Small intestine (tissue), 16 donors: ENCODE data around the gene CISTR. TPM values are rescaled to one million over a fixed set of nuclear protein-coding genes. Genes with fewer than 3 reads are reported as not detected.

Experiments
- DNase-seq, 2 donors: peaks; one replicate each; pipeline versions ENCODE4 v3.0.0 to v3.0.0-alpha.2; 2013
- FAIRE-seq: peaks from 2 replicates; lab custom pipeline; 2012; peaks lifted over from hg19 to GRCh38; lab: Jason Lieb, UNC
- H3K27ac ChIP-seq, 3 donors: one replicate each; pipeline ENCODE4 v1.5.1; 2013; ENCODE audit warnings: low read length in 2 of 3, mild to moderate bottlenecking in 2 of 3, control low read depth in 1 of 3, inconsistent platforms in 1 of 3, low read depth in 1 of 3, moderate library complexity in 1 of 3
- H3K27me3 ChIP-seq, 3 donors: one replicate each; pipeline ENCODE4 v1.6.1; 2013; ENCODE audit warnings: low read length in 3 of 3, inconsistent platforms in 1 of 3; ENCODE audit not compliant: control insufficient read depth in 3 of 3, insufficient read depth in 3 of 3
- H3K36me3 ChIP-seq, 3 donors: one replicate each; pipeline ENCODE4 v1.6.1; 2013; ENCODE audit warnings: low read length in 3 of 3, inconsistent platforms in 1 of 3, low read depth in 1 of 3, mild to moderate bottlenecking in 1 of 3, moderate library complexity in 1 of 3; ENCODE audit not compliant: control insufficient read depth in 3 of 3, insufficient read depth in 2 of 3
- H3K4me1 ChIP-seq, 3 donors: one replicate each; pipeline ENCODE4 v1.6.1; 2013; ENCODE audit warnings: low read length in 2 of 3, inconsistent platforms in 1 of 3, low read depth in 1 of 3, mild to moderate bottlenecking in 1 of 3, moderate library complexity in 1 of 3; ENCODE audit not compliant: control insufficient read depth in 3 of 3, insufficient read depth in 2 of 3
- H3K4me3 ChIP-seq, 3 donors: one replicate each; pipeline ENCODE4 v1.5.1; 2013; ENCODE audit warnings: low read length in 3 of 3, control low read depth in 1 of 3, inconsistent platforms in 1 of 3, low read depth in 1 of 3, mild to moderate bottlenecking in 1 of 3, moderate library complexity in 1 of 3
- H3K9me3 ChIP-seq, 2 donors: one replicate each; pipeline ENCODE4 v1.6.1; 2013; ENCODE audit warnings: low read depth in 1 of 2, low read length in 1 of 2; ENCODE audit not compliant: control insufficient read depth in 2 of 2, insufficient read depth in 1 of 2
- WGBS, 3 donors: extraction: QIAGEN DNeasy Blood & Tissue Kit; methylation state at CpG; one replicate each; pipeline ENCODE4 v1.1.7; 2013; 5-methylcytosine and 5-hydroxymethylcytosine counted together
- long read RNA-seq, 10 donors: transcript quantifications; one replicate each; lab custom pipeline, GENCODE V29; 2026
- polyA plus RNA-seq, 4 donors: library from polyadenylated mRNA; stranded (reverse) in 3 of 4; unstranded in 1 of 4; fragments of 200-250 nt in 3 of 4; fragments of 120-200 nt in 1 of 4; gene quantifications; one replicate each; pipeline versions ENCODE4 v1.2.1 to v1.2.3, GENCODE V29; 2013
- donor health status: healthy with polysubstance abuse.
- donor health status: control.
- donor health status: control.
- donor health status: Bipolar disorder and iron deficiency.
- donor health status: healthy.

The CISTR gene
- polyA plus RNA-seq: not detected
- long read RNA-seq, donor 1: 0 reads
- long read RNA-seq, donor 2: 0 reads
- long read RNA-seq, donor 3: 0 reads
- long read RNA-seq, donor 4: 0 reads
- long read RNA-seq, donor 5: 0 reads
- long read RNA-seq, donor 6: 0 reads
- long read RNA-seq, donor 7: 0 reads
- long read RNA-seq, donor 8: 0 reads
- long read RNA-seq, donor 9: 0 reads
- long read RNA-seq, donor 10: 0 reads

DNA sequence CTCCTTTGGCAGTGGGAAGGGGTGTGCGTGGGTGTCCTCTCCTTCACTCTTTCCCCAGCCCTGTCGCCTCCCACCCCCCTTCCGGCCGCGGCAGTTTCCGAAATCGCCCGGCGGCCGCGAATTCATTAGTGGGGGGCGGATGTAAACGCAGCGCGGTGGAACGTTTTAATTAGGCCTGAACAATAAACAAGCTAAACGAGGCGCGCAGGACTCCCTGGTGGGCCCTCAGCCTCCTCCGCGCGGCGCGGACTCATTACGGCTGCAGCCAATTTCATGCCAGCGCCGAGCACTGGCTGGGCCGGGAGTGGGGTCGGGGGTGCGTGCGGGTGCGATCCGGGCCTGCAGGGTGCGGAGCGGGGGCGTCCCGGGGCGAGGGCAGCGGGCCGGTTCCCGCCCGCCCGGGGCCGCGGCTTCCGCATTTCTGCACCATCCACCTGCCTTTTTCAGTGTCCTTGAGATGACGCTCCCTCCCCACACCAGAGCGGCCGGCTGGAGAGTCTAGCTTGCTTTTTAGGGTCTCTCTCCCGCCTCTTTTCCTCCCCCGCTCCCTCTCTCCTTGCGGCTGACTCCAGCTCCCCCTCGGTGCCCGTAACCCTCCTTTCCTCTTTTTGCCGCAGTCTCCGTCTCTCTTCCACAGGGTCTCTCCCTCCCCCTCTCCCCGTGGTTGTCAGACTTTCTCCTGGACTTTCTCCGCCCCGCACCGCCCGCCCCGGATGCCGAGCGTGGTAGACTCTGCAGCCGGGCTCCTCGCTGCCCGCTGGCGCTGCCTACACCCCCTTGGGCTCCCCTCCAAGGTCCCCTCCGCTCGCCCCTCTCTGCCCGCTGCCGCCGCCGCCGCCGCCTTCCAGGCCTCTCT lies at the start of gene CISTR:
Gene CISTR (minus strand): TSS at position 644 of the 856 bp plus-strand sequence.
- H3K4me3 ChIP-seq: peak within 1 kb of the TSS in 2 of 3 donors; percentile 39 to 52

GRCh38 chr12:53798575-53798974 lies 46.8 kb upstream of the CISTR start:
- no peaks in the 10 kb centered on the region for H3K36me3 ChIP-seq
- DNase-seq: no peak
- no peak overlapping the region for H3K27ac ChIP-seq
- WGBS, 3 donors: 25 to 58% (median 33%) methylated on average over 2 of the region's 2 CpGs
- no peak overlapping the region for H3K4me3 ChIP-seq
- H3K27me3 ChIP-seq: peaks cover 0 to 61% (median 9%) of the 10 kb centered on the region in 3 donors
- no peaks in the 10 kb centered on the region for H3K9me3 ChIP-seq
- no peak for FAIRE-seq
- H3K4me1 ChIP-seq: no peaks in the 10 kb centered on the region

More for the DNA sequence above, at the start of gene CISTR:
- H3K4me1 ChIP-seq: peaks cover 0 to 10% (median 0%) of the 10 kb centered on the region in 3 donors
- FAIRE-seq (no peak), DNase-seq (peak in 1 of 2 donors; percentile 47)
- H3K27me3 ChIP-seq: peaks cover 10 to 97% (median 36%) of the 10 kb centered on the region in 3 donors
- no peaks in the 10 kb centered on the region for H3K9me3 ChIP-seq
- H3K27ac ChIP-seq: no peak within 1 kb of the TSS
- H3K36me3 ChIP-seq: no peaks in the 10 kb centered on the region
- WGBS, 3 donors: 1 to 4% (median 2%) methylated on average over 66 to 76 of the region's 76 CpGs

GRCh38 chr12:53795927-53796326 lies 44.1 kb upstream of the CISTR start:
- peaks cover 0 to 49% (median 7%) of the 10 kb centered on the region in 3 donors for H3K27me3 ChIP-seq
- no peak for FAIRE-seq
- no peak overlapping the region for H3K4me3 ChIP-seq
- 47 to 58% (median 50%) methylated on average over 6 of the region's 6 CpGs for WGBS, 3 donors
- H3K4me1 ChIP-seq: no peaks in the 10 kb centered on the region
- no peaks in the 10 kb centered on the region for H3K36me3 ChIP-seq
- no peak overlapping the region for H3K27ac ChIP-seq
- no peak for DNase-seq
- H3K9me3 ChIP-seq: no peaks in the 10 kb centered on the region

DNA sequence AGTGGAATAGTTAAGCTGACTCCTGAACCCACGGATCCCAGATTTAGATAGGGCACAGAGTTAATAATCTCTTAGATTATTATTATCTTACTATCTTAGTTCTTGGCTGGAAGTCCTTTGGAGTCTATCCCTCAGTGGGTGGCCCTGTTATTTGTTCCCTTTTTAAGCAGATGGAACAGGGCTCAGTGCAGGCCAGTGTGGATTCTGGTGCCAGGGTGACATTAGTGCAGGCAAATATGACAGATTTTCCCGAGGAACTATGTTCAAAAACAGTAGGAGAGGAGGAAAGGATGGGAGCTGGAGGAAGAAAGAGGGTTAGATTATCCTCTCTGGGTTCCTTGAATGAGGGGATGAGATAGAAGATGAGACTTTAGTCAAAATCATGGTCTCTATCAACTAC lies 41.4 kb upstream of the CISTR start:
- Histone ChIP-seq H3K4me1 (no peaks in the 10 kb centered on the region), H3K27me3 (peaks cover 0 to 48% (median 7%) of the 10 kb centered on the region in 3 donors), H3K9me3 (no peaks in the 10 kb centered on the region), H3K36me3 (no peaks in the 10 kb centered on the region), H3K4me3 (no peak overlapping the region), H3K27ac (no peak overlapping the region)
- no peak for FAIRE-seq
- DNase-seq: no peak
- WGBS, 3 donors: 26 to 62% (median 51%) methylated on average over 2 of the region's 2 CpGs

- Histone ChIP-seq H3K4me3 (no peak overlapping the region), H3K36me3 (no peaks in the 10 kb centered on the region), H3K27ac (no peak overlapping the region), H3K4me1 (no peaks in the 10 kb centered on the region), H3K27me3 (peaks cover 0 to 43% (median 5%) of the 10 kb centered on the region in 3 donors), H3K9me3 (no peaks in the 10 kb centered on the region)
- DNase-seq (peak; percentile 11 to 51), FAIRE-seq (no peak)
- WGBS, 3 donors: 0 to 3% (median 3%) methylated on average over 1 of the region's 1 CpG
Observed at GRCh38 chr12:53791735-53792326, 40.1 kb upstream of the CISTR start.

DNA sequence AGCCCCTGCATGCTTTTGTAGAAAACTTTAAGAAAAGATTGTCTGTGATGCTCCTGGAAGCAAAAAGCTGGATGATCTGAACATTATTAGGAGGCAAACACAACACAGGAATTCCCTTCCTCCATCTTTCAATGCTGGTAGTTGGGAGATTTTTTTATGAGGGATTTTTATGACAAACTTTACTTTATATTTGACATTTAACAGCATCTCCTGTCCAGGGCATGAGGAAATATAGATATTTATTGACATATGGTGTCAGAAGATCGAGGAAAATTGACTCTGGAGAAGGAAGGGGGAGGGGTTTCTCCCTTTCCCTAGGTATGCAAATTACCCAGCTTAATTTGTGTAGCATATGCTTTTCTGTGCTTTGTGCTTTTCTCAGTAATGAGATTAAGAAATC lies 37.8 kb upstream of the CISTR start:
- no peaks in the 10 kb centered on the region for H3K4me1 ChIP-seq
- DNase-seq (no peak), FAIRE-seq (no peak)
- WGBS, 3 donors: 8 to 23% (median 13%) methylated on average over 1 of the region's 1 CpG
- no peaks in the 10 kb centered on the region for H3K9me3 ChIP-seq
- H3K27me3 ChIP-seq: peaks cover 0 to 39% (median 0%) of the 10 kb centered on the region in 3 donors
- no peaks in the 10 kb centered on the region for H3K36me3 ChIP-seq
- H3K4me3 ChIP-seq: no peak overlapping the region
- no peak overlapping the region for H3K27ac ChIP-seq

DNA sequence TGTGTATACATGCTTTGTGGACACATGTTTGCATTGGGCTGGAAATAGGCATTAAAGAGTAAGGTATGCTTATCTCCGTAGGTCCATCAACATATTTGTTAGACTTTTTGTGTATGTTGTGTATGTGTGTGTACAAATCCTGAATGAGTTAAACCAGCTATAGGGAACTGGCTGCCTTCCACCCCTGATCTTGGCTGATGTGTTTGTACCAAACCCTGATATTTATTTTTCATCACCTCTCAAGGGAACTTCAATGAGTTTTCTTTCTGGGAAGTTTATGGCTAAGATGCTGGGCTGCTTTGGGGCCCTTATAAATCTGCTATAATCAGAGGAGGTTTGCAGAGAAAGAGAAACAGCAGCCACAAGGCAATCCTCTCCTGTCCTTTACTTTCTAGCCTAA lies 37.1 kb upstream of the CISTR start:
- FAIRE-seq (no peak), DNase-seq (no peak)
- Histone ChIP-seq H3K27me3 (peaks cover 0 to 38% (median 0%) of the 10 kb centered on the region in 3 donors), H3K27ac (no peak overlapping the region), H3K36me3 (no peaks in the 10 kb centered on the region), H3K9me3 (no peaks in the 10 kb centered on the region), H3K4me1 (no peaks in the 10 kb centered on the region), H3K4me3 (no peak overlapping the region)
- 50 to 78% (median 57%) methylated on average over 1 of the region's 1 CpG for WGBS, 3 donors

- Histone ChIP-seq H3K27me3 (peaks cover 0 to 48% (median 3%) of the 10 kb centered on the region in 3 donors), H3K27ac (no peak overlapping the region), H3K36me3 (no peaks in the 10 kb centered on the region), H3K9me3 (no peaks in the 10 kb centered on the region), H3K4me1 (no peaks in the 10 kb centered on the region), H3K4me3 (no peak overlapping the region)
- 68 to 81% (median 76%) methylated on average over 7 of the region's 7 CpGs for WGBS, 3 donors
- DNase-seq: no peak
- FAIRE-seq: no peak
Observed at GRCh38 chr12:53786411-53786810, 34.6 kb upstream of the CISTR start.
